Activated B cell treated with CpG ODN at 0.5 μM for 24 hours (primary cell): Measurements from ENCODE around the gene SLIT2. TPM values are rescaled to one million over a fixed set of nuclear protein-coding genes. Genes with fewer than 3 reads are reported as not detected.

Experiments used
- ATAC-seq: fragments of 200-7000 bp; cut with Tn5 transposase; one replicate; pipeline ENCODE4 v1.10.0; 2021; ENCODE audit warnings: low read depth, mild to moderate bottlenecking, moderate library complexity
- CTCF ChIA-PET: fragments of 350-600 bp; sonication (Branson Sonifier 250); formaldehyde crosslinking; loops from one replicate; lab custom pipeline; 2021; ENCODE audit warnings: antibody characterized with exemption; lab: Charles Lee
- POLR2A ChIA-PET: fragments of 350-600 bp; sonication (Branson Sonifier 250); formaldehyde crosslinking; loops from one replicate; lab custom pipeline; 2021; ENCODE audit warnings: antibody characterized with exemption; lab: Charles Lee
- DNase-seq: peaks from one replicate; pipeline ENCODE4 v3.0.0; 2022
- H3K27ac Mint-ChIP-seq: one replicate; pipeline ENCODE4 v1.8.0; 2020; ENCODE audit warnings: mixed read lengths
- H3K27me3 Mint-ChIP-seq: one replicate; pipeline ENCODE4 v1.8.0; 2021; ENCODE audit warnings: mixed read lengths
- H3K36me3 Mint-ChIP-seq: one replicate; pipeline ENCODE4 v1.8.0; 2021; ENCODE audit warnings: low read depth, mixed read lengths
- H3K4me1 Mint-ChIP-seq: one replicate; pipeline ENCODE4 v1.8.0; 2021; ENCODE audit warnings: mixed read lengths
- H3K4me3 Mint-ChIP-seq: one replicate; pipeline ENCODE4 v1.8.0; 2020; ENCODE audit warnings: mild to moderate bottlenecking, mixed read lengths
- H3K9me3 Mint-ChIP-seq: one replicate; pipeline ENCODE4 v1.8.0; 2020; ENCODE audit warnings: mixed read lengths
- CTCF ChIP-seq: fragments of 200-600 bp; IDR thresholded peaks from one replicate; pipeline ENCODE4 v1.8.0; 2022; ENCODE audit warnings: antibody characterized with exemption, mild to moderate bottlenecking
- intact Hi-C: fragments of 100-400 bp; cut with micrococcal nuclease; formaldehyde crosslinking; loops from one replicate; pipeline ENCODE4 v1.15.1; 2024
- total RNA-seq: library from RNA; stranded (reverse); gene quantifications from 2 replicates; pipeline ENCODE4 v1.2.3, GENCODE V29; 2022

The SLIT2 gene
- total RNA-seq, 1 donor from 2014 or later: 0.18 TPM

GRCh38 chr4:20281453-20281852 is 29.7 kb downstream of the SLIT2 start:
- ChIA-PET CTCF (no interaction called here), POLR2A (no interaction called here)
- Mint-ChIP-seq H3K36me3 (no peaks in the 10 kb centered on the region), H3K27ac (no peak overlapping the region), H3K4me1 (no peaks in the 10 kb centered on the region), H3K27me3 (no peaks in the 10 kb centered on the region), H3K9me3 (peaks cover 2% of the 10 kb centered on the region), H3K4me3 (no peak overlapping the region)
- no peak for DNase-seq
- no peak for TF ChIP-seq CTCF
- ATAC-seq: no peak
- intact Hi-C loops: no loop called here

GRCh38 chr4:20283039-20283438 is 31.3 kb downstream of the SLIT2 start:
- no peak overlapping the region for H3K4me3 Mint-ChIP-seq
- no peak for DNase-seq
- H3K36me3 Mint-ChIP-seq: no peaks in the 10 kb centered on the region
- peaks cover 2% of the 10 kb centered on the region for H3K9me3 Mint-ChIP-seq
- POLR2A ChIA-PET: no interaction called here
- H3K27ac Mint-ChIP-seq: no peak overlapping the region
- intact Hi-C loops: no loop called here
- no peak for TF ChIP-seq CTCF
- no peaks in the 10 kb centered on the region for H3K27me3 Mint-ChIP-seq
- CTCF ChIA-PET: no interaction called here
- ATAC-seq: no peak
- H3K4me1 Mint-ChIP-seq: no peaks in the 10 kb centered on the region

- no peaks in the 10 kb centered on the region for H3K9me3 Mint-ChIP-seq
- DNase-seq: no peak
- ATAC-seq: no peak
- CTCF ChIA-PET: no interaction called here
- POLR2A ChIA-PET: no interaction called here
- no peak for TF ChIP-seq CTCF
- H3K4me1 Mint-ChIP-seq: no peaks in the 10 kb centered on the region
- H3K27ac Mint-ChIP-seq: no peak overlapping the region
- H3K27me3 Mint-ChIP-seq: no peaks in the 10 kb centered on the region
- intact Hi-C loops: no loop called here
- H3K4me3 Mint-ChIP-seq: no peak overlapping the region
- H3K36me3 Mint-ChIP-seq: no peaks in the 10 kb centered on the region
Measured at GRCh38 chr4:20284990-20285389, 33.3 kb downstream of the SLIT2 start.

GRCh38 chr4:20287246-20287645 is 35.5 kb downstream of the SLIT2 start:
- intact Hi-C loops: no loop called here

GRCh38 chr4:20288047-20288650 is 36.4 kb downstream of the SLIT2 start:
- H3K4me1 Mint-ChIP-seq: no peaks in the 10 kb centered on the region
- CTCF ChIA-PET: no interaction called here
- ATAC-seq (no peak), DNase-seq (no peak)
- TF ChIP-seq CTCF: no peak
- H3K27ac Mint-ChIP-seq: no peak overlapping the region
- no peak overlapping the region for H3K4me3 Mint-ChIP-seq
- H3K27me3 Mint-ChIP-seq: no peaks in the 10 kb centered on the region
- intact Hi-C loops: no loop called here
- no peaks in the 10 kb centered on the region for H3K36me3 Mint-ChIP-seq
- H3K9me3 Mint-ChIP-seq: no peaks in the 10 kb centered on the region
- POLR2A ChIA-PET: no interaction called here

More at GRCh38 chr4:20287246-20287645, 35.5 kb downstream of the SLIT2 start:
- Mint-ChIP-seq H3K4me1 (no peaks in the 10 kb centered on the region), H3K27me3 (no peaks in the 10 kb centered on the region), H3K4me3 (no peak overlapping the region), H3K36me3 (no peaks in the 10 kb centered on the region), H3K27ac (no peak overlapping the region), H3K9me3 (no peaks in the 10 kb centered on the region)
- CTCF ChIA-PET: no interaction called here
- TF ChIP-seq CTCF: no peak
- ATAC-seq (no peak), DNase-seq (no peak)
- POLR2A ChIA-PET: no interaction called here
